Hindlimb muscle (tissue), 1 donor: ENCODE results near the gene TAF4. TPM values are rescaled to one million over a fixed set of nuclear protein-coding genes. Genes with fewer than 3 reads are reported as not detected.
A peak's percentile ranks its signal among the peaks of the same experiment; 100 is the strongest.

ENCODE experiments used
- DNase-seq: peaks from one replicate; pipeline ENCODE4 v3.0.0-alpha.2; 2013
- polyA plus RNA-seq: library from polyadenylated mRNA; unstranded; fragments of 120-200 nt; gene quantifications from one replicate; pipeline ENCODE4 v1.2.1, GENCODE V29; 2013; ENCODE audit not compliant: insufficient read length

The TAF4 gene
- polyA plus RNA-seq, 1 donor, result 16.3 TPM

DNA sequence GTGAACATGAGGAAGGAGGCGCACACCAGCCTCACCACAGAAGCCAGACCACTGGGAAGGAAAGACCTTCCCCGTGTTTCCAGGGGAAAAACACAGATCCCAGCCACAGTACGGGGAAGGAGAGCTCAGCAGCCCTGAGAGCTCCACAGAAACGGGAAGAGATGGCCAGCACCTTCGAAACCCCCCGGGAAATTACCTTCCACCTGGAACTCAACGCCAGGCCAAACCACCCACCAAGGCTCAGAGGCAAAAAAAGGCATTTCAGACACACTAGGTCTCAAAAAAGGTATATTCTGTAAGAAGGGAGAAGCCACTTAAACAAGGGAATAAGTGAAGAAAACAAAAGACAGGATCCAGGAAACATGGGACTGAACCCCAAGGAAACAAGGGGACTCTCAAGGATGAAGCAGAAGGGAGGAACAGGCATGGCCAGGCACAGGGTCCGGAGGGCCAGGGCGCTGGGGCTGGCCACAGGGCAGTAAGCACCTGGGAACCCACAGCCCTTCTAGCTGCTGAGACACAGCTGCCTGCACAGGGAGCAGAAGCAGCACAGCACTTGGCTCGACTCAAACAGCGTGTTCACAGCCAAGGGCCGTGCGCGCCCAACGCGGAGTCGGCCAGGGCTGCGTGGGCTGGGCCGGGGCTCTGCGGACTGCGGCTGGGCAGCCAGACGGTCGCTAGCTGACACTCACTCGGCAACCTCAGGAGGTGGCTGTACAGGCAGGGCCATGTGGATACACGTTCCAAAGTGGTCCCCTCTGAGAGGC, 44.6 kb downstream of the TAF4 start:
- DNase-seq, result peak; percentile 77

DNA sequence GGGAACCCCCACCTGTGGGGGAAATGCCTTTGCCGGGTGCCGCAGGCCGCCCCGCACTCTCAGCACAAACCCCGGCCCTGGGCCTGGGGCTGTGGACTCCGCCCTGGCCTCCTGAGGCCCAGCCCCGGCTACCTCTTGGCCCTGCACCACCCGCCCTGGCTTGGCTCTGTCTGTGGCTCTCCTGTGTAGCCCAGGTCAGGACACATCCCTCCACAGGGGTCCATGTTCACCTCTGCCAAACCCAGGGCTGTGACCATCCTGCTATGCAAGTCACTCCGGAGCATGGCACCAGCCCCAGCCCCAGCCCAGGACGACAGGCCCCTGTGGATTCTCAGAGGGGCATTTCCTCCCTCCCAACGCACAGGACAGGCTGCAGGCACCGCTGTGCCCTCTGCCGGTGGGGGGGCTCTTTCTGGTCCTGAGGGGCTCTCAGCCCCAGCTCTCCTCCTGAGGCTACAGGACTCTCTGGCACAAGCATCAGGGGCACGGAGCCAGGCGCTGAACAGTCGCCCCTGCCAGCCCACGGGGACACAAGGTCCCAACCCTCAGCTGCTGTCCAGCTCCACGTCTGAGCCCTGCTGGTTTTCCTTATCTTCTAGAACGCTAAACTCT, 45.7 kb downstream of the TAF4 start:
- DNase-seq, result no peak

DNA sequence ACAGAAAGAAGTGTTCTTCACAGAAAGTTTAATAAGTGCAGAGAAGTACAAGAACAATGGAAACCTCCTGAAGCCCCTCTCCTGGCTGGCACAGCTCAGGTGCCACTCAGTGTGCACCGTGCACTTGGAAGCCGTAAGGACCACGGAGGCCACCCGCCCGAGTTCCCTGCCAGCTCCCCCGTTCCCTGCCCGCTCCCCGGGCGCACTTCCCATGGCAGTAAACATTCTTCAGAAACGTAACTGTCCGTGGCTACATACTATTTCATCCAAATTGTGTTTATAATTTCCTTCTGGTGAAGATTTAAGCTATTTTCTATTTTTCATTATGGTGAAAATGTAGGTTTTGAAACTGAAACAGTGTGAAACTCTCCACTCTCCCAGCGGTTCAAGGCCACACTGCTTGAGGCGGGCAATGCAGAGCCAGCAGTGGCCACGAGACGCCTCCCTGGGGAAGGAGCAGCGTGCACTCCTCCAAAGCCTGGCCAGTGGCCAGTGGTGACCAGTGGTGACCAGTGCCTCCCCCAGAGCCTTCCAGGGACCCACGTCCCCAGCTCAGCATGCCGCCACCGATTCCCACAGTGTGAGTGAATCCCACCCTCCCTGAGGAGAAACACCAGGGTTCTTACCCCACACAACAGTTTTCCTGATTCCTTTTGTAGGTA, 46.4 kb downstream of the TAF4 start:
- DNase-seq, result no peak

DNA sequence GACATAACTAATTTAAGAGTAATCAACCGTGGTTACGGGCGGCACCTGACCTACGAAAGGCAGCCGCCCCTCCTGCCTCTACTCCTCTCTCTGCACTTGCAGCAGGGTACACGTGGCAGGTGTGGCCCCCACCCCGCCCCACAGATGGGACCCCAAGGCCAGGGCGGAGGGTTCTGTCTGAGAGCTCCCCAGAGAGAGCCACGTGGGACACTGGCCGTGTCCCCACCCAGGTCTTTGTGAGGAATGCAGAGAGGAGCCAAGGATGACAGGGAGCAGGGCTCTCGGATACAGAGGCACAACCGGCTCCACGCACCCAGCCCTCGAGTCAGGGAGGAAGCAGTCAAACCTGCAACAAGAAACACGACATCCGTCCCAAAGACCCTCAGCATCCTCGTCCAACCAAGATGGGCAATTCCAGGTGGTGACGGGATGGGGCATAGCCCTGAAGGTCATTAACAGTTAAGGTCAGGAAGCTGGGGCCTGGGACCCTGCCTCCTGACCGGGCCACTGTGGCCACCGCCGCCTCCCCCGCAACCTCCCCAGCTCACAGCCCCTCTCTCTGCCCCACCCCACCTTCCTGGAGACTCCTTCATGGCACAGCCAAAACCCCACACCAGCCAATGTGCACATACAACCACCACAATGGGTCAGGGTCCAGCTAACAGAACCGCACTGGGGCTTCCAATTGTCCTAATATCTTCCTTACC, 47.1 kb downstream of the TAF4 start:
- DNase-seq, result no peak

DNA sequence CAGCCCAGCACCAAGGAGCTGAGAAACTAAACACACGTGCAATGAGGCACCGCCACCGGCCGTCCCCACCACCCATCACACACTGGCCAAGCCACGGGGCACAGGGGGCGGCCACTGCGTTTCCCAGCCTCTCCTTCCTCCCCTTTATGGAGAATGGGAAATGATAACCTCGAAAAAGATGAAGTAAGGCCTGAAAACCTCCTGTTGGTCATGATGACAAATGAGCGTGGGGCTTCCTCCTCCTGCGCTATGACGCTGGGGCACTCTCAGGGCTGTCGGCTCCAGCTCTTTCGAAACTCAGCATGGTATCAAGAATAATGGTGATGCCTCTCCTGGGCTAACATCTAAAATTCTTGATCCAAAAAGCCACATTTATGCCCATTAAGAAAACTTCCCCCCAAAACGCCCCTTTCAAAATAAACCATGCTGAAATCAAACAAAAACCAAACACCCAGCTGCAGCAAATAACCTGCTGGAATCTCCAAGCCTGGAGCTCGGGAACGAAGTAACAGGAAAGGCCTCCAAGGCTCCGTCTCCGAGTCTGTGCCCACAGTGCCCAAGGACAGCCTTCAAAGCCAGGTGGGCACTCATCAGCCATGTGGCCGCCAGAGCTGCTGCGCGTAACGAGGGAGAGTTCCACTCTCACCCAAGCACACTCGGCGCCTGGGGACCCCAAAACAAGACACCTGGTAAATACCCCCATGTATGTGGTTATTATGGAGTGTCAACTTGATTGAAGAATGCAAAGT, 50.0 kb downstream of the TAF4 start:
- DNase-seq, result no peak

DNA sequence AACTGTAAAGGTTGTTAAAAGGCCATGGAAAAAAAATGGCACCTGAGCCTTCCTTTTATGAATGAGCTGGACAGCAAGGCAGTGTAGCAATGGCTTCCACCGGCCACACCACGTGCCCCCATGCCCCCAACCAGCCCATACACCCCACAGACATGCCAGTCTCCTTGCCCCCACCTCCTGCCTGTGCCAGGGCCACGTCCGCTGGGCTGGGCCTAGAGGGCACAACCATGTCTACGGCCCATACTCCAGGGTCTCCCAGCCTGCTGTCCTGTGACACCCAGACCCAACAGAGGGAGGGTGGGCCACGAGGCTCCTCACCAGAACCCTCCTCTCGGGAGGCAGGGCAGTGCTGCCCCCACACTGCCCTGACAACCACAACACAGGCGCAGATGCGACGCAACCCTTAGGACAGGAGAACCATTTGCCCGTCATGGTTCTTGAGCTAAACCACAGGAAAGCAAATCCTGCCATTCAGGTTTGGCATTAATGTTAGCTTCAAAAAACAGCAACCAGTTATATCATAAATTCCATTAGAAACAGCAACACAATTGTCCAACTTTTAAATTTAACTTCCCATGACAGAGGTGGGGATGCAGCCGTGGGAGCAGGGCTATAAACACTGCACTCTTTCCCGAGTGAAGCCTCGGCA, 50.7 kb downstream of the TAF4 start:
- DNase-seq, result no peak

DNA sequence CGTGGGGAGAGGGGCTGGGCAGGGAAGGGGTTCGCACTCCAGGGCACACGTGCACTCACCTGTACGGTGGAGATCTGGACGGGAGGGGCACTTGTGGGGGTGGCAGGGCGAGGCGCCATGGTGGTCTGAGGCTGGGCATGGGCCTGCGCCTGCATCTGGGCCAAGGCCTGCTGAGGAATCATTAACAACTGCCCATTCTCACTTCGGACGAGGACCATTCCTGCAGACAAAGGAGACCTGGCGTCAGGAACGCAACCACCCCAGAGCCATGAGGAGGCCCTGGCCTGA, 51.2 kb downstream of the TAF4 start:
- no peak for DNase-seq

DNA sequence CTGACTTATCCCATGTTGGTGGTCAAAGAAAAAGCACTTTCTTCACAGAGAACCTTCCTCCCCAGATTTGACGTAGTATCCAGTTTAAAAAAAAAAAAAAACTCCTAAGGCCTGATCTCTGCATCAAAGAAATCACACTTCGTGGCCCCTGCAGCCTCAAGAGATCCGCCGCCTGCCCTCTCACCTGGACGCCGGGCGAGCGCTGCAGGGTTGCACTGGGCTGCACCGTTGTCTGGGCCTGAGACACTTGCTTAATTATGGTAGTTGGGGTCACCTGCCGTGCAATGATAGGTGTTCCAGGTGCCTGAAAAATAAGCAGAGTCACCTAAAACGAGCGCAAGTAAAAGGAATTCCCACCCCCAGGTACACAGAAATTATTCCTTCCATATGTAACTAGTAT, 53.0 kb downstream of the TAF4 start:
- DNase-seq, result no peak

DNA sequence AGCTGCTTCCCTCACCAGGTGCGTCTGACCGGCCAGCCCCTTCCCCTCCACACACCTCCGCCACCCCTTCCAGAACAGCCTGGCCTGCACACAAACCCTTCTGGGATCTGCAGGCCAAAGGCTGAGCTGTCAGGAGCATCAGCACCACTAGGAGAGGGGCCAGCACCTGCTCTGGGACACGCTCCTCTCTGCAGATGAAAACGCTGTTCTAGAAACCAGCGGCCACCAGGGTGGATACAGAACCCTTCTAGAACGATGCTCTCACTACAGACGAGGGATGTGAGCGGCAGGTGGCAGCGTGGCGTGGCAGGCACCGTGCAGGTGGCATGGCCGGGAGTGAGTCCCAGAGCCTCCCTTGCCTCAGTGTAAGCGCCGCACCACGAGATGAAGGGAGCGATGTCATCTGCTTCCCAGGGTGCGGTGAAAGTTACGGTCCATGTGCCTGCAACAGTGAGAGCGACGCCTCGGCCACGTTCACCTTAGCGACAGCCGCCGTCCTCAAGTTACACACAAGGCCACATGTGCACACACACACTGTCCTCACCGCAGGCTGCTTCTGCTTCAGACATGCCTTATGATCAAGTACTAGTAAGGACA, 53.6 kb downstream of the TAF4 start:
- no peak for DNase-seq

DNA sequence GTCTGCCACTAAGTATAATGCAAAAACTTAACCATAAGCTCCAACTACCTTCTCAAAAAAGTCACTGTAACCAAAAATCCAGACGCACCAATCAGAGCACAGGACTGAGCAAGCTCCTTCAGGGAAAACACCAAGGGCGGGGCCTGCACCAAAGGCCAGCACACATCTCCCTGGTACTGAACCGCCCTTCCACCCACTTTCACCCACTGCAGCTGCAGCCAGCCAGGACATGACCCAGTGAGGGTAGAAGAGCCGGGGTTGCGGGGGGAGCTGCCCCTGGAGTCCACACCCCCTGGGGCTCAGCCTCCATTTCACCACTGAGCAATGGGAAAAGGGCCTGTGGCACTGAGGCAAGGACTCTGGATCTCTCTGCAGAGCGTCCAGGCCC, 54.3 kb downstream of the TAF4 start:
- no peak for DNase-seq

DNA sequence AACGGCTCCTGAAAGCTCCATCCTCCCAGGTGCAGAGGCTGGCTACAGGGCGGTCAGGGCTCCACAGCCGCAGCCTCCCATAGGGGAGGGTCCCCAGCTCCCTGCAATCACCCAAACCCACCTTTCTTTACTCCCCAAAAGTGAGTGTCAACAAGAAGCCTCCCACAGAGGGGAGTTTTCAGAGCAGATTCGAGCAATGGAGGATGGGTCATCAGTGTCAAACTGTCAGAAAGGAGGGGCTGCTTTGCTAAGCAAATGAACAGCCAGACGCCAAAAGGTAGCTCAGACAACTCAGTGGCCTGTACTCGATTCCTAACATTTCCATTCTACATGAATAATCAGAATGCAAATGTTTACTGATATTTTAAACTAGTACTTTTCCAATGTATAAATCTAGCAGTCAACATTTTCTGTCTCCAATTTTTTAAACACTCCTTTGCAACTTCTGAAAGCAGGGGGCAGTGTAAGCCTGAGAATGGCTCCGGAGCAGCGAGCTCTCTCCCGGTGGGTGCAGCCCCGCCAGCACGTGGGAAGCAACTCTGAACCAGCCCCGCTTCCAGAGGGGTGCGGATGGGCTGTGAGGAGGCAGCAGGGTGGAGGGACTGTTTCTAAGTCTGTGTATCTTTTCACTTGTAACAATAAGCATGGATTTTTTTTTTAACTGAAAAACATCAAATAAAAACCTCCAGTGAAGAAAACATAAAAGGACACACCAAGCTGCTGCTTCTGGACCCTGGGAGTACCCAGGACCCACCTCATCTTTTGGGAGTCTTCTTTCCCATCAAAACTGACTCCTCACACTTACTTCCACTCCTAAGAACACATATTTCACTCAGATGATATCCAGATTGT, 54.9 kb downstream of the TAF4 start:
- DNase-seq, result peak; percentile 60

DNA sequence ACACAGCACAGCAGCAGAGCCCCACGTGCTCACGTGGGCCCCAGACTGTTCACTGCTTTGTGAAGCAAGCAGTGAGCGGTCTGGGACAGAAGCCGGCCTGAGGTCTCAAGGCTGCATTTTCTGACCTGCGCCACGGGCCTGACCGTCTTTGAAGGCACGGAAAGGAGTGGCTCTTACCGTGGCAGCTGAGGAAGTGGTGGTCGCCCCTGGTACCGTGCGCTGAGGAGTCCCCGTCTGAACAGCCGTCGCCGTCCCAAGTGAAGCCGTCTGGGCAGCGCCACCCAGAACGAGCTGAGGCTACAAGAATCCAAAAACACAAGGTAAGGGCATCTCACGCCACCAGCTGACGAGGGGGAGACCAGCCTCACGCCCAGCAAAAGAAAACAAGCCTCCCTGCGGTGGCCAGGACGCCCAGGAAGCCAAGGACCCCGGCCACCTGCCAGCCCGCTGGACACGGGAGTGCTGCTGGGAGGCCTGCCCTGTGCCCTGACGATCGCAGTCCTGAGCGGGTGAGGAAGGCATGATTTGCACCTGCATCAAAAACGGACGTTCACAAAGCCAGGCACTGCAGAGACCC, 55.7 kb downstream of the TAF4 start:
- DNase-seq, result no peak

DNA sequence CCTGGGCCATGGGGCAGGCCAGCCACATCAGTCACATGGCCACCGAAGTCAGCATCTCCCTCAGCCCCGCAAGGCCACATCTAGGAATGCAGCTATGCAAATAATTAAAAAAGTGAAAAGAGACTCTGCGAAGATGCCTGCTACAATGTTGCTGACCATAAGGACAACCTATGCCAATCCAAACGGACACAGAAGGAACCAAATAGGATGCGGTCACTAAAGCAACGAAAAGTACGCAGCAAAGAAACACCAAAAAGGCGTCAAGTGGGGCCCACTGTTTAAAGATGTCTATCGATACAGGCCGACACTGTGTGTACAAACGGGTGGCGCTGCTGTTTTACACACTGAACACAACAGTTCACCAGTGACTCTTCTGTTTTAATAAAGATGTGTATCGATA, 56.4 kb downstream of the TAF4 start:
- no peak for DNase-seq

DNA sequence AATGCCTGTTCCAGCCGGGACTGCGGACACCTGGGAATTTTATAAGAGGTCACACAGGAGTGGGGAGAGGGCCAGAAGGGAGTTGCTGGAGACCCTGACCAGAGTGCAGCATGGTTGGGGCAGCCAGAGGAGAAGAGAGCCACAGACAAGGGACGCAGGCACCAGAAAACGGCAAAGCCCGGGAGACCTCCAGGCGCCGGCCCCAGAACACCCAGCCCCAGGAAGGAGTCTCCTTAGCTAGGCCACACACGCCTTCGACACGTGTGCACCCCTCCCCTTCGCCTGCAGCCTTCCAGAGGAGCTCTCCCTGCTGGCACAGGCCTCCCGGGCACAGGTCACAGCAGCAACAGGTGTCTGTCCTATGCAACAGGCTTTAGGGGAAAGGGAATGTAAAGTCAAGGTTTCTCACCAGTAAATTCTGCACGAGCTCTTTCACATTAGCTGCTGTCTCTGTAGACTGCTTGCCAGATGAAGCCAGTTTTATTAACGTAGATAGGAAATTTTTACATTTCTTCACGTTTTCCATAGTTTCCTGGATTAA, 57.0 kb downstream of the TAF4 start:
- DNase-seq, result no peak

DNA sequence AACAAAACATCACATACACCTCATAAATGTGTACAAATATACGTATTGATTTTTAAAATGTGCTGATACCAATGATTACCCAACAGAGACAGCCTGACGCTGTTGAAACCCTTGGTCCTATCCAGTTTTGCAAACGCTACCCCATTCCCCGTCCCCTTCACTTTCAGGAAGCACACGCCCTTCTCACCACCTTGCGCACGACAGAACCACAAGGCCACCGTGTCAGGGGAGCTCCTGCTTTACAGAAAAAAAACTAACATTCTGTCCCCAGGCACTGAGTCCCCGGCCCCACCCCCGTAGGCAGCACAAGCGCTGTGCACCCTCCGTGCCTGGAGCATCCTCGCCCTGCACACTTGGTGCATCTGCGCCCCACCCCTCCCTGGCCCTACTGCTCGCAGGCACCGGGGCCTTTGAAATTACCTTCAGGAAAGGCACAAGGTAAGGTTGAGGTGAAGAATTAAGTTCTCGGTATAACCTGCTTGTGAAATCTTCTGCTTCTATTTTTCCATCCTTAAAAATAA, 58.5 kb downstream of the TAF4 start:
- DNase-seq, result no peak

DNA sequence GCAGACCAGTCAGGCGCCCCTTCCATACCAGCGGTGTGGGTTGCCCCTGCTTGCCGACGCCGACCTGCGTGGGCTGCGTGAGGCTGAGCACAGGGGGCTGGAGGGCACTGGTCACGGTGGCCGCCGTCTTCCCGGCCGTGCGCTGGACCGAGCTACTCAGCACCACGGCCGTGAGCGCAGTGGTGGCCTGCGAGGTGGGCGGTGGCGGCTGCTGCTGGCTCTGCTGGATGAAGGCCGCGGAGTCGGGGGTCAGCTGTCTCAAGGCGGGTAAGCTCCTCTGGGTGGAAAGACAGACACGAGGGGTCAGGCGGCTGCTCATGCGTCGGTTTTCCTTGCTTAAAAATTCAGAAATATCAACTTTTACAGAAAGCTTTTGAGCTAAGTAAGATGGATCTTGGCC, 59.2 kb downstream of the TAF4 start:
- no peak for DNase-seq

DNA sequence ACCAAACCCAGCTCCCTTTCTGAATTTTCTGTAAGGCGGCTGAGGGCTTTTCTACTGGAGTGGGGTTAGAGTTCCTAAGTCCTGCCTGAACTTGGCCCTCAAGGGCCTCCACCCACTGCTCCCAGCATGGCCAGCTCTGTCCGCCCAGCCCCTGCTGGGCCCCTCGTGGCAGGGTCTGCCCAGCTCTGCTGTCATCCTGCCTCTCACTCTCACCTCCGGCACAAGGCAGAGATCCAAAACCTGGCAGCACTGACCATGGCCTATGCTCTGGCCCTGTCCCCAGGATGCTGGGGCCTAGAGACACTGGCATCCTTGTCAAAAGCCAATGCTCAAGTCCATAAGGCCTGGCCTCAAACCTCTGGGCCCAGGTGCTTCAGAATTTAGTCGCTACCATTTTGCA, 61.1 kb downstream of the TAF4 start:
- no peak for DNase-seq

DNA sequence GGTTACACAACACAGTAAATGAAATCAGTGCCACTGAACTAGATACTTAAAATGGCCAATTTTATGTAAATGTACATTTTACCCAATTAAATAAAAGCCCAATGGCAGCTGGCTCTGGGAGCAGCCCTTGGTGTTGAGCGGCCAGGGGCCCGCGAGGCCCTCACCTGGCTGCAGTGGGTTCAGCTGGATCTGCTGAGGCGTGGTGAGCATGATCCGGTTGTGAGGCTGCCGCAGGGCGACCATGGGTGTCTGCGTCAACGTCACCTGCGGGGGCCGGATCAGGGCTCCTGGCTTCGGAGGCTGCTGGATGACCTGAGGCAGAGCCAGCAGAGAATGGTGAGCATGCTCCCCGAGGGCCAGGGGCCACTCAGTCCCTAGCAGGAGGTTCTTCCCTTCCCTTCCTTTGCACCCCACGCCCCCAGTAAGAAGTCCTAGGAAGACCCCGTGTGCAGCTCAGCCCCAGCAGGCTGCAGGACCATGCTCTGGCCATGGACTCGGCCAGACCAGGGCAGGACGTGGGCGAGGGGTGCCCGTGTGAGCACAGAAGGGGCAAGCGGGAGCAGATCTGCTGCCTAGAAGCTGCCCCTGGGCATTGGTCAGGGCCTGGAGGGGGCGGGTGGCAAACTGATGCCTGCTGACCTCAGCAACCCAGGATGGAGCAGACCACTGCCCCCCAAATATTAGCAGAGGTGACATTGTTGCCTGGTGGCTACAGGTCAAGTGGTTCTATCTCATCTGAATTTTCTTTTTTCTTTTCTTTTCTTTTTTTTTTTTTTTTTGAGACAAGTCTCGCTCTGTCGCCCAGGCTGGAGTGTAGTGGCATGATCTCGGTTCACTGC, 61.9 kb downstream of the TAF4 start:
- DNase-seq, result no peak

DNA sequence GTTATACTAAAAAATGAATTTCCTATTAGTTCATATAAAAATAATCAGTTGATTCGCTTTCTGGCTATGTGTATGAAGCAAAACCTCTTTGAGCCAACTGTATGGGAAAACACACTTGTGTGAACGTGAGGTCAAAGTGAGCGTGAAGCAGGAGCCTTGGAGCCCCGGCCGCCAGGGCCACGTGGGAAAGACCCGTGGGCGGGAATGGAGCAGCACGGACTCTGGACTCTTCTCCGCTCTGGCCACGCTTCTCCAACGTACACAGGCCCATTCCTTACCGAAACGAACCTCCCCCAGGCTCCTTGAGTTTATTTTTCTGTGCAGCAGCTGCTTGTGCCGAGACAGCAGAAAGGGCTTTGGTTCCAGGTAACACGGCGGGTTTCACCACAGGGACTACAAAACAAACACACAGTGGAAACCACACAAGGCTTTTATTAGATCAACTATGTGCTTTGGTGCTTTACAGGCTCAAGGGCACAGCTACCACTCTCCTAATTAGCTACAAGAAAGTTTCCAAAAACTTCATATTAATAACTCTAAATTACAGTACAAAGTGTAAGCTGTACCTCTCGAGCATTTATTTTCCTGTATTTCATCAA, 62.7 kb downstream of the TAF4 start:
- DNase-seq, result no peak
